ENCODE measurements around the gene ADAM17. TPM values are rescaled to one million over a fixed set of nuclear protein-coding genes. Genes with fewer than 3 reads are reported as not detected.
"Not testable (repeated sequence)": the region's sequence is repeated elsewhere in the genome, so short reads cannot be mapped to it uniquely, and the experiment has no call there.

ADAM17 gene
- 10 to 100 TPM; 21.3 to 22.0 TPM for total RNA-seq
- long read RNA-seq, full-length matches to known transcripts: 10 of 16 reads
- long read RNA-seq, partial matches to known transcripts: 0 of 16 reads
- long read RNA-seq, other reads (novel, unspliced or antisense): 6 of 16 reads

- peak; percentile 93 for ATAC-seq
- intact Hi-C loops (cut with DNase I, micrococcal nuclease): loop anchor here in 1 of 2 donors (10.0 kb wide), 1 partner anchor 69 kb away; no protein-coding TSS in a partner anchor
- peak; percentile 97 for DNase-seq
These were observed at the start of gene ADAM17 for GRCh38 chr2:9555297-9556120. ADAM17 (minus strand) TSS chr2:9555830; CDS start chr2:9555605, 225 bp downstream.

GRCh38 chr2:9602412-9602811 is 46.8 kb upstream of the ADAM17 start:
- peak; percentile 60 for ATAC-seq
- intact Hi-C loops (cut with DNase I, micrococcal nuclease): no loop called here
- DNase-seq: no peak

- ATAC-seq (peak; percentile 72), DNase-seq (no peak)
- intact Hi-C loops (cut with DNase I, micrococcal nuclease): no loop called here
These were observed 45.8 kb upstream of the ADAM17 start for GRCh38 chr2:9601397-9601796.

GRCh38 chr2:9599430-9599829 is 43.8 kb upstream of the ADAM17 start:
- ATAC-seq (no peak), DNase-seq (no peak)
- intact Hi-C loops (cut with DNase I, micrococcal nuclease): no loop called here

GRCh38 chr2:9596621-9597311 is 41.1 kb upstream of the ADAM17 start:
- intact Hi-C loops (cut with DNase I, micrococcal nuclease): no loop called here
- ATAC-seq (no peak), DNase-seq (no peak)

GRCh38 chr2:9595746-9596145 is 40.1 kb upstream of the ADAM17 start:
- no peak for DNase-seq
- no peak for ATAC-seq
- intact Hi-C loops (cut with DNase I, micrococcal nuclease): no loop called here

GRCh38 chr2:9595256-9595655 is 39.6 kb upstream of the ADAM17 start:
- ATAC-seq; DNase-seq; intact Hi-C loops (cut with DNase I, micrococcal nuclease): not testable (repeated sequence)

- ATAC-seq (peak; percentile 46), DNase-seq (no peak)
- intact Hi-C loops (cut with DNase I, micrococcal nuclease): no loop called here
These were observed 38.9 kb upstream of the ADAM17 start for GRCh38 chr2:9594366-9595054.

GRCh38 chr2:9593925-9594324 is 38.3 kb upstream of the ADAM17 start:
- DNase-seq (no peak), ATAC-seq (peak; percentile 62)
- intact Hi-C loops (cut with DNase I, micrococcal nuclease): no loop called here

- DNase-seq (no peak), ATAC-seq (peak; percentile 28)
- intact Hi-C loops (cut with DNase I, micrococcal nuclease): no loop called here
These were observed 37.1 kb upstream of the ADAM17 start for GRCh38 chr2:9592699-9593098.

- DNase-seq: no peak
- ATAC-seq: no peak
- intact Hi-C loops (cut with DNase I, micrococcal nuclease): no loop called here
These were observed 35.0 kb upstream of the ADAM17 start for GRCh38 chr2:9590641-9591040.

GRCh38 chr2:9586465-9586864 is 30.8 kb upstream of the ADAM17 start:
- intact Hi-C loops (cut with DNase I, micrococcal nuclease): no loop called here
- ATAC-seq: no peak
- DNase-seq: no peak

GRCh38 chr2:9585486-9585885 is 29.9 kb upstream of the ADAM17 start:
- DNase-seq (no peak), ATAC-seq (no peak)
- intact Hi-C loops (cut with DNase I, micrococcal nuclease): no loop called here

GRCh38 chr2:9584902-9585301 is 29.3 kb upstream of the ADAM17 start:
- intact Hi-C loops (cut with DNase I, micrococcal nuclease); DNase-seq; ATAC-seq: not testable (repeated sequence)

GRCh38 chr2:9582624-9583023 is 27.0 kb upstream of the ADAM17 start:
- DNase-seq (no peak), ATAC-seq (no peak)
- intact Hi-C loops (cut with DNase I, micrococcal nuclease): no loop called here

- DNase-seq: no peak
- no peak for ATAC-seq
- intact Hi-C loops (cut with DNase I, micrococcal nuclease): no loop called here
These were observed 23.0 kb upstream of the ADAM17 start for GRCh38 chr2:9578467-9579235.

- ATAC-seq (no peak), DNase-seq (no peak)
- intact Hi-C loops (cut with DNase I, micrococcal nuclease): no loop called here
These were observed 18.7 kb upstream of the ADAM17 start for GRCh38 chr2:9574331-9574730.

- ATAC-seq (no peak), DNase-seq (no peak)
- intact Hi-C loops (cut with DNase I, micrococcal nuclease): no loop called here
These were observed 18.2 kb upstream of the ADAM17 start for GRCh38 chr2:9573840-9574239.
